K562 (cell line): ENCODE results near the gene RDM1. TPM values are rescaled to one million over a fixed set of nuclear protein-coding genes. Genes with fewer than 3 reads are reported as not detected.

ENCODE experiments used
- ATAC-seq: fragments of 200-7000 bp; cut with Tn5 transposase; 3 replicates; pipeline ENCODE4 v1.9.1; 2020; ENCODE audit warnings: moderate library complexity
- BruUV-seq: library from RNA; stranded (reverse); fragments of 400-500 nt; replicated peaks from 2 replicates; lab custom pipeline; 2021; lab: Mats Ljungman, UMichigan
- CTCF ChIA-PET: fragments of 300-600 bp; formaldehyde crosslinking; extraction: SDS; loops from one replicate; lab custom pipeline; 2021; ENCODE audit warnings: low intra/inter-chr PET ratio; lab: Yijun Ruan, JAX
- POLR2A ChIA-PET: fragments of 300-600, 350-650 bp; sonication (Branson Sonifier 250); formaldehyde crosslinking; extraction: SDS; loops from one replicate; lab custom pipeline; 2021; ENCODE audit warnings: antibody characterized with exemption, inconsistent platforms; lab: Yijun Ruan, JAX
- DNase-seq, 4 experiments: peaks; one replicate each; pipeline versions ENCODE4 v3.0.0 to v3.0.0-alpha.2; 2011 to 2018; ENCODE audit warnings: low spot score in 3 of 4, mixed read lengths in 3 of 4; ENCODE audit errors: extremely low read depth in 1 of 4
- FAIRE-seq: peaks from 2 replicates; lab custom pipeline; 2011; peaks lifted over from hg19 to GRCh38; lab: Jason Lieb, UNC
- H2AFZ ChIP-seq: 2 replicates; pipeline ENCODE4 v1.6.0; 2011; ENCODE audit warnings: low read depth, low read length, control low read depth, inconsistent platforms
- H3K27ac ChIP-seq: fragments of 200-600 bp; 3 replicates; pipeline ENCODE4 v1.8.0; 2011; ENCODE audit warnings: low read depth, mild to moderate bottlenecking, control low read depth, inconsistent platforms, low read length, moderate library complexity, mixed read lengths; ENCODE audit errors: extremely low read depth
- H3K27me3 ChIP-seq, 2 experiments: fragments of 300-600 bp in 1 of 2; 2 replicates in 1 of 2; 3 replicates in 1 of 2; pipeline versions ENCODE4 v1.6.0 to v1.8.0; 2011; ENCODE audit warnings: inconsistent platforms in 2 of 2, low read length in 2 of 2, mild to moderate bottlenecking in 1 of 2, mixed read lengths in 1 of 2, moderate library complexity in 1 of 2; ENCODE audit not compliant: control insufficient read depth in 2 of 2, insufficient read depth in 2 of 2
- H3K36me3 ChIP-seq: fragments of 300-600 bp; 3 replicates; pipeline ENCODE4 v1.8.0; 2011; ENCODE audit warnings: mild to moderate bottlenecking, low read length, inconsistent platforms; ENCODE audit not compliant: control insufficient read depth, insufficient read depth
- H3K4me1 ChIP-seq, 2 experiments: fragments of 200-600 bp in 1 of 2; replicated peaks in 1 of 2; 2 replicates in 1 of 2; 3 replicates in 1 of 2; pipeline versions ENCODE4 v1.5.1 to v1.8.0; 2011; ENCODE audit warnings: inconsistent platforms in 2 of 2, low read length in 2 of 2, mild to moderate bottlenecking in 1 of 2, mixed read lengths in 1 of 2, moderate library complexity in 1 of 2; ENCODE audit not compliant: control insufficient read depth in 2 of 2, insufficient read depth in 2 of 2
- H3K4me2 ChIP-seq: 2 replicates; pipeline ENCODE4 v1.6.1; 2011; ENCODE audit warnings: low read length, control low read depth, inconsistent platforms, mixed read lengths; ENCODE audit not compliant: insufficient read depth
- H3K4me3 ChIP-seq: fragments of 200-600 bp; sonication (generic), shearing (Covaris generic); 2 replicates; pipeline ENCODE4 v1.5.1; 2016; ENCODE audit warnings: control low read depth, inconsistent platforms
- H3K79me2 ChIP-seq: fragments of 200-600 bp; 3 replicates; pipeline ENCODE4 v1.8.0; 2011; ENCODE audit warnings: low read length, inconsistent platforms; ENCODE audit not compliant: control insufficient read depth, insufficient read depth
- H3K9ac ChIP-seq, 2 experiments: 2 replicates each; pipeline versions ENCODE4 v1.6.0 to v1.6.1; 2011; ENCODE audit warnings: low read depth in 2 of 2, low read length in 2 of 2, control low read depth in 1 of 2, inconsistent platforms in 1 of 2, mild to moderate bottlenecking in 1 of 2, mixed read lengths in 1 of 2; ENCODE audit not compliant: insufficient read depth in 1 of 2
- H3K9me1 ChIP-seq: one replicate; pipeline ENCODE4 v1.6.0; 2011; ENCODE audit warnings: inconsistent platforms, mild to moderate bottlenecking, low read length, moderate library complexity; ENCODE audit not compliant: control insufficient read depth, insufficient read depth
- H3K9me3 ChIP-seq: replicated peaks from 2 replicates; pipeline ENCODE4 v1.5.1; 2011; ENCODE audit warnings: low read depth, low read length, inconsistent platforms; ENCODE audit not compliant: control insufficient read depth, insufficient read depth
- H4K20me1 ChIP-seq: replicated peaks from 2 replicates; pipeline ENCODE4 v1.6.1; 2011; ENCODE audit warnings: low read length, inconsistent platforms, mixed read lengths; ENCODE audit not compliant: control insufficient read depth, insufficient read depth
- NFIC ChIP-seq: fragments of 450-650 bp; IDR thresholded peaks from 2 replicates; pipeline ENCODE4 v1.6.1; 2017; ENCODE audit warnings: mild to moderate bottlenecking, inconsistent platforms
- NONO ChIP-seq, 2 experiments: fragments of 200-400 bp in 1 of 2; fragments of 450-650 bp in 1 of 2; formaldehyde crosslinking in 1 of 2; IDR thresholded peaks; 2 replicates each; pipeline ENCODE4 v1.6.1; 2017; ENCODE audit warnings: low read depth in 2 of 2, mild to moderate bottlenecking in 2 of 2, moderate library complexity in 2 of 2, low read length in 1 of 2
- RBM17 ChIP-seq: fragments of 200-400 bp; formaldehyde crosslinking; IDR thresholded peaks from 2 replicates; pipeline ENCODE4 v1.6.1; 2017; ENCODE audit warnings: low read depth, mild to moderate bottlenecking, low read length, borderline replicate concordance
- WGBS: fragments of 100-300 bp; shearing (Covaris generic); methylation state at CpG from one replicate; pipeline ENCODE4 v1.1.6; 2016; ENCODE audit warnings: low coverage, mixed read lengths; ENCODE audit not compliant: insufficient coverage; ENCODE audit errors: missing lambda C conversion rate; 5-methylcytosine and 5-hydroxymethylcytosine counted together
- in situ Hi-C: fragments of 300-500 bp; cut with MboI; formaldehyde crosslinking; loops from 4 replicates; pipeline ENCODE4 v1.15.0; 2018; ENCODE audit warnings: inconsistent platforms, mixed read lengths
- intact Hi-C: fragments of 100-400 bp; cut with micrococcal nuclease; formaldehyde crosslinking; loops from 2 replicates; pipeline ENCODE4 v1.14.2; 2022
- polyA plus RNA-seq, 8 experiments: library from polyadenylated mRNA; depleted of rRNA in 4 of 8; stranded (reverse) in 5 of 8; unstranded in 3 of 8; fragments of >200 nt; fragmentation: Nextera tagmentation in 2 of 8; fragmentation: Illumina TruSeq in 1 of 8; extraction: Ambion mirVana in 2 of 8; extraction: Trizol in 1 of 8; gene quantifications; 2 replicates each; pipeline versions ENCODE4 v1.2.1 to v1.2.3, GENCODE V29; 2011 to 2014; ENCODE audit warnings: inconsistent platforms in 1 of 8, missing spikeins in 1 of 8
- total RNA-seq, 7 experiments: library from RNA; depleted of rRNA in 6 of 7; stranded (reverse); fragments of >200 nt in 6 of 7; fragmentation: Illumina TruSeq in 2 of 7; extraction: Trizol in 2 of 7; gene quantifications; 2 replicates each; pipeline versions ENCODE4 v1.2.1 to v1.2.3, GENCODE V29; 2011 to 2021; ENCODE audit warnings: low replicate concordance in 1 of 7
- TF ChIP-seq, protein P1 (sequence below), 2 experiments: fragments of 200-800 bp in 1 of 2; sonication (Bioruptor generic) in 1 of 2; sonication (generic) in 1 of 2; formaldehyde crosslinking in 1 of 2; IDR thresholded peaks in 1 of 2; conservative IDR thresholded peaks in 1 of 2; 2 replicates each; pipeline versions ENCODE4 v1.5.0 to v1.6.1; 2016 to 2020; ENCODE audit warnings: missing compliant biosample characterization in 1 of 2, missing genetic modification characterization in 1 of 2, missing genetic modification reagents in 1 of 2
- TF ChIP-seq, protein P2 (sequence below), 2 experiments: IDR thresholded peaks; 2 replicates each; pipeline ENCODE4 v1.6.1; 2012; ENCODE audit warnings: improper control_type of control experiment in 2 of 2, low read depth in 2 of 2, low read length in 2 of 2, borderline replicate concordance in 1 of 2
- TF ChIP-seq, protein P3 (sequence below), 2 experiments: fragments of 450-650 bp; IDR thresholded peaks; 2 replicates each; pipeline ENCODE4 v1.6.1; 2016

RDM1 gene
- total and polyA plus RNA-seq, 9 of the 15 experiments (the other 6 are each of a cell fraction or from before 2014, with no cell fraction given), result 2.5 to 11.2 (median 5.4) TPM

DNA sequence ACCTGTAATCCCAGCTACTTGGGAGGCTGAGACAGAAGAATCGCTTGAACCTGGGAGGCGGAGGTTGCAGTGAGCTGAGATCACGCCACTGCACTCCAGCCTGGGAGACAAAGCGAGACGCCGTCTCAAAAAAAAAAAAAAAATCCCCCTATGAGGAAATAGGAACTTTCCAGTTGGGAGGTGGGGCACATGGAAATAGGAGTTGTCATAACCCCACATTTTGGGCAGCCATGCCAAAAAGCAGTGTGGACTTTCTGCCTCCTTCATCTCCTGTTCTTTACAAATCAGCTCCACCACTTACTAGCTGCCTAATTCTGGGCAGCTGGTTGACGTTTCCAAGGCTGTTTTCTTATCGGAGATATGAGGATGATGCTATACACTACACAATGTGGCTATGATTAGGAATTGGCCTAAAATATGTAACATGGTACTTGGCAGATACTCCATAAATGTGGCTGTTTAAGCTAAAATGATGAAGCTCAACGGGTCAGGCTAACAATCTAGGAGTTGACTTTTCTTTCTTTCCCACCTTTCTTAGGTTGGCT lies 28.9 kb downstream of the RDM1 start:
- Histone ChIP-seq H3K4me1 (peaks cover 9 to 20% of the 10 kb centered on the region in 2 experiments; a peak in 4 of 5 replicates), H3K27ac (no peak overlapping the region), H2AFZ (no peak overlapping the region), H3K9ac (no peak overlapping the region), H3K4me3 (no peak overlapping the region), H3K36me3 (no peaks in the 10 kb centered on the region), H3K9me3 (no peaks in the 10 kb centered on the region), H3K79me2 (no peaks in the 10 kb centered on the region), H3K9me1 (no peaks in the 10 kb centered on the region), H3K27me3 (no peaks in the 10 kb centered on the region), H3K4me2 (no peak overlapping the region), H4K20me1 (no peaks in the 10 kb centered on the region)
- 48% methylated on average over 4 of the region's 9 CpGs for WGBS
- intact Hi-C loops (no loop called here), in situ Hi-C loops (no loop called here)
- no peak for DNase-seq
- TF ChIP-seq, protein P1, sequence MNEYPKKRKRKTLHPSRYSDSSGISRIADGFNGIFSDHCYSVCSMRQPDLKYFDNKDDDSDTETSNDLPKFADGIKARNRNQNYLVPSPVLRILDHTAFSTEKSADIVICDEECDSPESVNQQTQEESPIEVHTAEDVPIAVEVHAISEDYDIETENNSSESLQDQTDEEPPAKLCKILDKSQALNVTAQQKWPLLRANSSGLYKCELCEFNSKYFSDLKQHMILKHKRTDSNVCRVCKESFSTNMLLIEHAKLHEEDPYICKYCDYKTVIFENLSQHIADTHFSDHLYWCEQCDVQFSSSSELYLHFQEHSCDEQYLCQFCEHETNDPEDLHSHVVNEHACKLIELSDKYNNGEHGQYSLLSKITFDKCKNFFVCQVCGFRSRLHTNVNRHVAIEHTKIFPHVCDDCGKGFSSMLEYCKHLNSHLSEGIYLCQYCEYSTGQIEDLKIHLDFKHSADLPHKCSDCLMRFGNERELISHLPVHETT (CRISPR knock-in tag; conservative IDR thresholded peaks at IDR 0.05 in 1 of 2, IDR thresholded peaks at IDR 0.05 in 1 of 2), result no peak
- no peak for TF ChIP-seq NFIC
- TF ChIP-seq, protein P2, sequence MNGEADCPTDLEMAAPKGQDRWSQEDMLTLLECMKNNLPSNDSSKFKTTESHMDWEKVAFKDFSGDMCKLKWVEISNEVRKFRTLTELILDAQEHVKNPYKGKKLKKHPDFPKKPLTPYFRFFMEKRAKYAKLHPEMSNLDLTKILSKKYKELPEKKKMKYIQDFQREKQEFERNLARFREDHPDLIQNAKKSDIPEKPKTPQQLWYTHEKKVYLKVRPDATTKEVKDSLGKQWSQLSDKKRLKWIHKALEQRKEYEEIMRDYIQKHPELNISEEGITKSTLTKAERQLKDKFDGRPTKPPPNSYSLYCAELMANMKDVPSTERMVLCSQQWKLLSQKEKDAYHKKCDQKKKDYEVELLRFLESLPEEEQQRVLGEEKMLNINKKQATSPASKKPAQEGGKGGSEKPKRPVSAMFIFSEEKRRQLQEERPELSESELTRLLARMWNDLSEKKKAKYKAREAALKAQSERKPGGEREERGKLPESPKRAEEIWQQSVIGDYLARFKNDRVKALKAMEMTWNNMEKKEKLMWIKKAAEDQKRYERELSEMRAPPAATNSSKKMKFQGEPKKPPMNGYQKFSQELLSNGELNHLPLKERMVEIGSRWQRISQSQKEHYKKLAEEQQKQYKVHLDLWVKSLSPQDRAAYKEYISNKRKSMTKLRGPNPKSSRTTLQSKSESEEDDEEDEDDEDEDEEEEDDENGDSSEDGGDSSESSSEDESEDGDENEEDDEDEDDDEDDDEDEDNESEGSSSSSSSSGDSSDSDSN (IDR thresholded peaks at IDR 0.05; ENCODE audit: borderline replicate concordance in 1 of 2, low read depth in 2 of 2, low read length in 2 of 2), result no peak
- TF ChIP-seq RBM17, result no peak
- no peak for TF ChIP-seq NONO (IDR thresholded peaks at IDR 0.05; ENCODE audit: low read depth in 2 of 2, low read length in 1 of 2)
- TF ChIP-seq, protein P3, sequence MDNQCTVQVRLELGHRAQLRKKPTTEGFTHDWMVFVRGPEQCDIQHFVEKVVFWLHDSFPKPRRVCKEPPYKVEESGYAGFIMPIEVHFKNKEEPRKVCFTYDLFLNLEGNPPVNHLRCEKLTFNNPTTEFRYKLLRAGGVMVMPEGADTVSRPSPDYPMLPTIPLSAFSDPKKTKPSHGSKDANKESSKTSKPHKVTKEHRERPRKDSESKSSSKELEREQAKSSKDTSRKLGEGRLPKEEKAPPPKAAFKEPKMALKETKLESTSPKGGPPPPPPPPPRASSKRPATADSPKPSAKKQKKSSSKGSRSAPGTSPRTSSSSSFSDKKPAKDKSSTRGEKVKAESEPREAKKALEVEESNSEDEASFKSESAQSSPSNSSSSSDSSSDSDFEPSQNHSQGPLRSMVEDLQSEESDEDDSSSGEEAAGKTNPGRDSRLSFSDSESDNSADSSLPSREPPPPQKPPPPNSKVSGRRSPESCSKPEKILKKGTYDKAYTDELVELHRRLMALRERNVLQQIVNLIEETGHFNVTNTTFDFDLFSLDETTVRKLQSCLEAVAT (IDR thresholded peaks at IDR 0.05), result no peak
- FAIRE-seq, result no peak
- BruUV-seq, result no TSS peak
- CTCF ChIA-PET, result no interaction called here
- no peak for ATAC-seq
- POLR2A ChIA-PET, result interaction anchor here (0.9 to 1.4 kb wide), 3 partner anchors 31 to 52 kb away, joined by 3 to 5 read pairs (median 4); no protein-coding TSS in a partner anchor
